Endothelial cell of umbilical vein (primary cell): ENCODE data around the gene SLC7A10. TPM values are rescaled to one million over a fixed set of nuclear protein-coding genes. Genes with fewer than 3 reads are reported as not detected.
A peak's percentile ranks its signal among the peaks of the same experiment; 100 is the strongest.
"Not testable (repeated sequence)": the region's sequence is repeated elsewhere in the genome, so short reads cannot be mapped to it uniquely, and the experiment has no call there.

Experiments used
- BruUV-seq: library from RNA; stranded (reverse); fragments of 400-500 nt; replicated peaks from 2 replicates; lab custom pipeline; 2021; lab: Mats Ljungman, UMichigan
- CTCF ChIA-PET: fragments of 300-600, 350-600 bp; sonication (Branson Sonifier 250); formaldehyde crosslinking; loops from one replicate; lab custom pipeline; 2021; ENCODE audit warnings: antibody characterized with exemption, inconsistent platforms; lab: Charles Lee
- POLR2A ChIA-PET: fragments of 300-600, 350-600 bp; sonication (Branson Sonifier 250); formaldehyde crosslinking; loops from one replicate; lab custom pipeline; 2021; ENCODE audit warnings: antibody characterized with exemption, inconsistent platforms; lab: Charles Lee
- DNase-seq: peaks from one replicate; pipeline ENCODE4 v3.0.0-alpha.2; 2011; ENCODE audit warnings: low read depth, low spot score
- FAIRE-seq: peaks from 2 replicates; lab custom pipeline; 2011; peaks lifted over from hg19 to GRCh38; lab: Jason Lieb, UNC
- H2AFZ ChIP-seq: 2 replicates; pipeline ENCODE4 v1.6.0; 2012; ENCODE audit warnings: low read depth, low read length, control low read depth, inconsistent platforms
- H3K27ac ChIP-seq: 2 replicates; pipeline ENCODE4 v1.5.1; 2011; ENCODE audit warnings: low read depth, mild to moderate bottlenecking, control low read depth, low read length, moderate library complexity; ENCODE audit not compliant: insufficient read depth
- H3K27me3 ChIP-seq, 2 experiments: 2 replicates each; pipeline versions ENCODE4 v1.6.0 to v1.6.1; 2011; ENCODE audit warnings: low read length in 2 of 2, mixed read lengths in 1 of 2; ENCODE audit not compliant: control insufficient read depth in 2 of 2, insufficient read depth in 2 of 2
- H3K36me3 ChIP-seq, 2 experiments: 2 replicates in 1 of 2; 3 replicates in 1 of 2; pipeline ENCODE4 v1.5.1; 2011; ENCODE audit warnings: low read length in 2 of 2, mild to moderate bottlenecking in 1 of 2, moderate library complexity in 1 of 2; ENCODE audit not compliant: control insufficient read depth in 2 of 2, insufficient read depth in 2 of 2; ENCODE audit errors: extremely low read depth in 1 of 2
- H3K4me1 ChIP-seq: 3 replicates; pipeline ENCODE4 v1.5.1; 2011; ENCODE audit warnings: mild to moderate bottlenecking, low read length; ENCODE audit not compliant: control insufficient read depth, insufficient read depth; ENCODE audit errors: extremely low read depth
- H3K4me2 ChIP-seq: 2 replicates; pipeline ENCODE4 v1.6.1; 2011; ENCODE audit warnings: low read length, control low read depth, mixed read lengths; ENCODE audit not compliant: insufficient read depth
- H3K4me3 ChIP-seq, 3 experiments: fragments of 200-600 bp in 1 of 3; sonication (generic), shearing (Covaris generic) in 1 of 3; replicated peaks in 1 of 3; 2 replicates each; pipeline ENCODE4 v1.5.1; 2011 to 2016; ENCODE audit warnings: control low read depth in 3 of 3, low read length in 3 of 3, mild to moderate bottlenecking in 2 of 3, inconsistent platforms in 1 of 3, low read depth in 1 of 3, moderate library complexity in 1 of 3; ENCODE audit not compliant: insufficient read depth in 1 of 3
- H3K79me2 ChIP-seq: 2 replicates; pipeline ENCODE4 v1.6.0; 2012; ENCODE audit warnings: low read length, inconsistent platforms; ENCODE audit not compliant: control insufficient read depth, insufficient read depth
- H3K9ac ChIP-seq: replicated peaks from 2 replicates; pipeline ENCODE3; 2011; ENCODE audit warnings: low read length, control low read depth; ENCODE audit not compliant: insufficient read depth; ENCODE audit errors: extremely low read depth
- H3K9me1 ChIP-seq: replicated peaks from 3 replicates; pipeline ENCODE4 v1.6.0; 2011; ENCODE audit warnings: mild to moderate bottlenecking, low read length; ENCODE audit not compliant: control insufficient read depth, insufficient read depth; ENCODE audit errors: extremely low read depth
- H3K9me3 ChIP-seq: replicated peaks from 2 replicates; pipeline ENCODE4 v1.5.1; 2012; ENCODE audit warnings: low read length, inconsistent platforms; ENCODE audit not compliant: control insufficient read depth, insufficient read depth
- H4K20me1 ChIP-seq: replicated peaks from 2 replicates; pipeline ENCODE3; 2011; ENCODE audit warnings: mild to moderate bottlenecking, low read length; ENCODE audit not compliant: control insufficient read depth, insufficient read depth; ENCODE audit errors: extremely low read depth
- CTCF ChIP-seq, 2 donors: IDR thresholded peaks; 1 replicate in 1 of 2; 2 replicates in 1 of 2; pipeline ENCODE4 v1.5.1; 2011; ENCODE audit warnings: low read length in 2 of 2, mild to moderate bottlenecking in 2 of 2, moderate library complexity in 2 of 2, control low read depth in 1 of 2, inconsistent platforms in 1 of 2, low read depth in 1 of 2; ENCODE audit not compliant: insufficient read depth in 1 of 2; ENCODE audit errors: extremely low read depth in 1 of 2
- EZH2 ChIP-seq: IDR thresholded peaks from 2 replicates; pipeline ENCODE4 v1.6.1; 2012; ENCODE audit warnings: borderline replicate concordance, low read depth, mild to moderate bottlenecking, moderate library complexity, low read length, inconsistent platforms; ENCODE audit not compliant: severe bottlenecking
- MAX ChIP-seq: IDR thresholded peaks from 2 replicates; pipeline ENCODE4 v1.6.1; 2011; ENCODE audit not compliant: insufficient read depth, insufficient read length
- MYC ChIP-seq: IDR thresholded peaks from one replicate; pipeline ENCODE4 v1.6.1; 2011; ENCODE audit warnings: mild to moderate bottlenecking, low read depth, low read length
- POLR2AphosphoS5 ChIP-seq: IDR thresholded peaks from 2 replicates; pipeline ENCODE4 v1.6.1; 2012; ENCODE audit warnings: low read depth, mild to moderate bottlenecking, control low read depth, low read length, moderate library complexity; ENCODE audit not compliant: insufficient read depth
- dilution Hi-C: fragments of 300-500 bp; cut with MboI; formaldehyde crosslinking; loops from one replicate; pipeline ENCODE4 v1.15.0; 2019; ENCODE audit warnings: low sequenced_read_pairs; ENCODE audit not compliant: extremely low pct_ligation_motif_present
- intact Hi-C: fragments of 100-400 bp; cut with micrococcal nuclease; formaldehyde crosslinking; loops from one replicate; pipeline ENCODE4 v1.10.0; 2022
- polyA plus RNA-seq, 4 experiments: library from polyadenylated mRNA; depleted of rRNA in 3 of 4; stranded (reverse) in 3 of 4; unstranded in 1 of 4; fragments of >200 nt; gene quantifications; 2 replicates each; pipeline versions ENCODE4 v1.2.1 to v1.2.3, GENCODE V29; 2011 to 2012; ENCODE audit warnings: missing spikeins in 1 of 4
- total RNA-seq: library from RNA; stranded (reverse); gene quantifications from 2 replicates; pipeline ENCODE4 v1.2.3, GENCODE V29; 2021

Gene SLC7A10
- total and polyA plus RNA-seq, 2 donors (not counting 3 experiments of a cell fraction or from before 2014, with no cell fraction given) = not detected

- CTCF ChIA-PET = interaction anchor here (1.2 to 1.5 kb wide), 2 partner anchors 8 to 31 kb away, joined by 3 to 6 read pairs; no protein-coding TSS in a partner anchor
Measured at GRCh38 chr19:33192010-33192409, 33.6 kb downstream of the SLC7A10 start.

GRCh38 chr19:33191501-33191900, 34.1 kb downstream of the SLC7A10 start:
- CTCF ChIA-PET = interaction anchor here (1.2 kb wide), 1 partner anchor 31 kb away, joined by 3 read pairs; no protein-coding TSS in a partner anchor
- FAIRE-seq = no peak

More at GRCh38 chr19:33192010-33192409, 33.6 kb downstream of the SLC7A10 start:
- Histone ChIP-seq H3K4me2 (no peak overlapping the region), H3K9me3 (no peaks in the 10 kb centered on the region), H3K36me3 (no peaks in the 10 kb centered on the region), H3K9ac (no peak overlapping the region), H2AFZ (no peak overlapping the region), H3K4me1 (peaks cover 3% of the 10 kb centered on the region), H4K20me1 (no peaks in the 10 kb centered on the region), H3K4me3 (no peak overlapping the region), H3K27me3 (peaks cover 2 to 4% of the 10 kb centered on the region in 2 experiments), H3K27ac (no peak overlapping the region), H3K79me2 (no peaks in the 10 kb centered on the region), H3K9me1 (no peaks in the 10 kb centered on the region)
- dilution Hi-C loops = no loop called here
- TF ChIP-seq CTCF (IDR thresholded peaks at IDR 0.05; ENCODE audit: extremely low read depth in 1 of 2, insufficient read depth in 1 of 2, low read depth in 1 of 2, low read length in 2 of 2) (peak in 1 of 2 donors; percentile 6), MYC (no peak)
- FAIRE-seq = no peak
- BruUV-seq = no TSS peak
- POLR2A ChIA-PET = no interaction called here
- no peak for DNase-seq
- intact Hi-C loops = no loop called here

GRCh38 chr19:33191092-33191491, 34.6 kb downstream of the SLC7A10 start:
- FAIRE-seq, BruUV-seq: not testable (repeated sequence)
- CTCF ChIA-PET = interaction anchor here (0.6 to 0.9 kb wide), 2 partner anchors 66 to 164 kb away, joined by 3 read pairs; no protein-coding TSS in a partner anchor

More at GRCh38 chr19:33191501-33191900, 34.1 kb downstream of the SLC7A10 start:
- Histone ChIP-seq H3K4me3 (no peak overlapping the region), H3K9me3 (no peaks in the 10 kb centered on the region), H2AFZ (no peak overlapping the region), H4K20me1 (no peaks in the 10 kb centered on the region), H3K27me3 (peaks cover 2 to 4% of the 10 kb centered on the region in 2 experiments), H3K9me1 (no peaks in the 10 kb centered on the region), H3K27ac (no peak overlapping the region), H3K36me3 (no peaks in the 10 kb centered on the region), H3K4me2 (no peak overlapping the region), H3K79me2 (no peaks in the 10 kb centered on the region), H3K9ac (no peak overlapping the region), H3K4me1 (peaks cover 3% of the 10 kb centered on the region)
- POLR2A ChIA-PET = no interaction called here
- BruUV-seq = no TSS peak
- dilution Hi-C loops (no loop called here), intact Hi-C loops (no loop called here)
- TF ChIP-seq MAX (no peak), EZH2 (no peak), POLR2AphosphoS5 (no peak)
- no peak for DNase-seq

More at GRCh38 chr19:33191092-33191491, 34.6 kb downstream of the SLC7A10 start:
- intact Hi-C loops, H3K4me3 ChIP-seq, H3K9ac ChIP-seq, dilution Hi-C loops, H3K9me1 ChIP-seq, H3K27me3 ChIP-seq, H3K36me3 ChIP-seq, H3K4me1 ChIP-seq, H4K20me1 ChIP-seq, H3K9me3 ChIP-seq, H2AFZ ChIP-seq, H3K27ac ChIP-seq, H3K79me2 ChIP-seq, POLR2A ChIA-PET, H3K4me2 ChIP-seq, DNase-seq: not testable (repeated sequence)
